Skeletal muscle cell (primary cell): ENCODE data around the gene PDS5A.
"Not testable (repeated sequence)": the region's sequence is repeated elsewhere in the genome, so short reads cannot be mapped to it uniquely, and the experiment has no call there.

Source experiments
- DNase-seq: peaks from one replicate; pipeline ENCODE4 v3.0.0-alpha.2; 2010; ENCODE audit warnings: low read depth
- H3K4me3 ChIP-seq: 2 replicates; pipeline ENCODE4 v1.5.1; 2011; ENCODE audit warnings: low read depth, mild to moderate bottlenecking, control low read depth, low read length, moderate library complexity

The PDS5A gene

GRCh38 chr4:39792976-39793375 lies 184.7 kb downstream of the PDS5A start:
- H3K4me3 ChIP-seq, DNase-seq: not testable (repeated sequence)

- H3K4me3 ChIP-seq: no peak overlapping the region
- no peak for DNase-seq
Measured at GRCh38 chr4:39792529-39792928, 185.2 kb downstream of the PDS5A start.

GRCh38 chr4:39792128-39792527 lies 185.6 kb downstream of the PDS5A start:
- no peak overlapping the region for H3K4me3 ChIP-seq
- no peak for DNase-seq

GRCh38 chr4:39786838-39787237 lies 190.9 kb downstream of the PDS5A start:
- no peak overlapping the region for H3K4me3 ChIP-seq
- DNase-seq: no peak

GRCh38 chr4:39785083-39785482 lies 192.6 kb downstream of the PDS5A start:
- no peak overlapping the region for H3K4me3 ChIP-seq
- no peak for DNase-seq

- DNase-seq, H3K4me3 ChIP-seq: not testable (repeated sequence)
Measured at GRCh38 chr4:39781988-39782387, 195.7 kb downstream of the PDS5A start.
